Measurements from ENCODE around the gene CDH13.

DNA sequence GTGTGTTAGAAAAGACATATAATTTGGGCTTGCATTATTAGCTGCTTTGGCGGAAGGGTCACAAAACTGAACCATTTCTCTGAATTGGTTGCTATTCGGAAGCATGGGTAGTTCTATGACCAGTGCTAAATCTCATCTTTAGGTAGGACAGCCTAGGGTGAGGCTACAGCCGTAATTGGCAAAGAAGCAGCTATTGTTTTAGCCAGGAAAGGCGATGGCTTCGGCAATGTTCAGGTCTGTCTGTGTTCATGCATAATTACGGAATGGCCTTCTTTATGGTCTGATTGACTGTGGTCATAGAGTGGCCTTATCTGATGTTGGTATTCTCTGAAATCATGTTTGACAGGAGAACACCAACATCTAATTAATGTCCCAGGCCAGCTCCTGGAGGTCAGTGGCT is 812.6 kb downstream of the CDH13 start:
- no peak for TF ChIP-seq EP300 (IDR thresholded peaks at IDR 0.05)
- TF ChIP-seq, protein P1, sequence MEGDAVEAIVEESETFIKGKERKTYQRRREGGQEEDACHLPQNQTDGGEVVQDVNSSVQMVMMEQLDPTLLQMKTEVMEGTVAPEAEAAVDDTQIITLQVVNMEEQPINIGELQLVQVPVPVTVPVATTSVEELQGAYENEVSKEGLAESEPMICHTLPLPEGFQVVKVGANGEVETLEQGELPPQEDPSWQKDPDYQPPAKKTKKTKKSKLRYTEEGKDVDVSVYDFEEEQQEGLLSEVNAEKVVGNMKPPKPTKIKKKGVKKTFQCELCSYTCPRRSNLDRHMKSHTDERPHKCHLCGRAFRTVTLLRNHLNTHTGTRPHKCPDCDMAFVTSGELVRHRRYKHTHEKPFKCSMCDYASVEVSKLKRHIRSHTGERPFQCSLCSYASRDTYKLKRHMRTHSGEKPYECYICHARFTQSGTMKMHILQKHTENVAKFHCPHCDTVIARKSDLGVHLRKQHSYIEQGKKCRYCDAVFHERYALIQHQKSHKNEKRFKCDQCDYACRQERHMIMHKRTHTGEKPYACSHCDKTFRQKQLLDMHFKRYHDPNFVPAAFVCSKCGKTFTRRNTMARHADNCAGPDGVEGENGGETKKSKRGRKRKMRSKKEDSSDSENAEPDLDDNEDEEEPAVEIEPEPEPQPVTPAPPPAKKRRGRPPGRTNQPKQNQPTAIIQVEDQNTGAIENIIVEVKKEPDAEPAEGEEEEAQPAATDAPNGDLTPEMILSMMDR (IDR thresholded peaks at IDR 0.05), result no peak
- TF ChIP-seq POLR2A (IDR thresholded peaks at IDR 0.05; ENCODE audit: low read depth), result no peak
- no peak for TF ChIP-seq POLR2AphosphoS5 (IDR thresholded peaks at IDR 0.05)

Data from esophagus muscularis mucosa (tissue), 4 donors.